NCI-H460 (cell line): ENCODE measurements around the gene HOXA2. TPM values are rescaled to one million over a fixed set of nuclear protein-coding genes. Genes with fewer than 3 reads are reported as not detected.

ENCODE experiments used
- DNase-seq: peaks from one replicate; pipeline ENCODE4 v3.0.0-alpha.2; 2016; ENCODE audit warnings: low read depth; ENCODE audit errors: extremely low read depth
- total RNA-seq: library from RNA; depleted of rRNA; stranded (reverse); fragments of >200 nt; shearing (Covaris generic); gene quantifications from 2 replicates; pipeline ENCODE4 v1.2.3, GENCODE V29; 2014

HOXA2 gene
- total RNA-seq, 1 experiment from 2014 or later, result 1.8 TPM

DNA sequence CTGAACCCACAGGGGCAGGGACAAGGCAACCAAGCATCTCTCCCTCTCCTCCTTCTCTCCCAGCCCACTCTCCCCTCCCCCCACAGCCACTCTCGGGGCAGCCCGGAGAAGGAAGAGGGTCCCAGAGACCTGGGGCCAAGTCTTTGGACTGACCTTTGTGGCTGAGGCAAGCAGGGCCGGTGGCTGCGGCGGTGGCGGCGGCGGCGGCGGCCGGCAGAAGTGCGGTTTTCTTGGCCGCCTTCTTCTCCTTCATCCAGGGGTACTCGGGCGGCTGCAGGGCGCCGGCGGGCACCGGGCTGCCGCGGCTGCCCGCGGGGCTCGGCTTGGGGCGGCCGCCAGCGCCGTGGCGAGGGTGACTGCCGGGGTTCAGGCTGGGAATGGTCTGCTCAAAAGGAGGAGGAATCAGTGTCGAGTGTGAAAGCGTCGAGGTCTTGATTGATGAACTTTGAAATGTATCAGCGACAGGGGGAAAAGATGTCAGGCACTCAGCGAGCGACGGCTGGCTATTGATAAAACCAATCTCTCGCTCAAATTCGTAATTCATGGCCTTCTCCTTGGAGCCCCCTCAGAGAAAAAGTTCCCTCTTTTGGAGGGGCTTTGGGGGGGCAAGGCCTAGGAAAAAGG lies 414 bp downstream of the HOXA2 start:
- no peak for DNase-seq

DNA sequence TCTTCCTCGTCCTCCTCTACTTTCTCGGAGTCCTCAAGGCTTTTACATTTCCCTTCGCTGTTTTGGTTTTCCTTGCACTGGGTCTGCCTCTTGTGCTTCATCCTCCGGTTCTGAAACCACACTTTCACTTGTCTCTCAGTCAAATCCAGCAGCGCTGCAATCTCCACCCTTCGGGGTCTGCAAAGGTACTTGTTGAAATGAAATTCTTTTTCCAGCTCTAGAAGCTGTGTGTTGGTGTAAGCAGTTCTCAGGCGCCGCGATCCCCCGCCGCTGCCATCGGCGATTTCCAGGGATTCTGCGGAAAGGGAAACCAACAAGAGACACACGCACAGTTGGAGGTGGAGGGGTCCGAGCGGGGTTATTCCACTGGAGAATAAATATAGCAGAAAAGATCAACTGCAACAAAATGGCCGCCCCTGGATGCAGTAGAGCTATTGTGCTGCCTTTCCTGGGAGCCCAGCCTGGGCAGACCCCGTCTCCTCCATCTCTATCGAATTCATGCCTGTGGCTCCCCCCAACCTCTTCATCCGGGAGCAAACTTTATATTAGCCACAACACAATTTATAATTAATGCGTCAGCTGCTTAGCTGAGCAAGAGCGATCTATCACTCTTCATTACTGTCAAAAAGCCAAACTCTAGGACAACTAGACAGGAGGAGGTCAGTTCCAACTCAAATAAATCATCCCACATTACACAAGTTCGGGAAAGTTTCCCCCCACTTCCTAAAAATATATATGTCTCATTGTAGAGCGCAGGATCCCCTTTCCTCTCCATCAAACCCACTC lies 1.1 kb downstream of the HOXA2 start:
- DNase-seq, result no peak

DNA sequence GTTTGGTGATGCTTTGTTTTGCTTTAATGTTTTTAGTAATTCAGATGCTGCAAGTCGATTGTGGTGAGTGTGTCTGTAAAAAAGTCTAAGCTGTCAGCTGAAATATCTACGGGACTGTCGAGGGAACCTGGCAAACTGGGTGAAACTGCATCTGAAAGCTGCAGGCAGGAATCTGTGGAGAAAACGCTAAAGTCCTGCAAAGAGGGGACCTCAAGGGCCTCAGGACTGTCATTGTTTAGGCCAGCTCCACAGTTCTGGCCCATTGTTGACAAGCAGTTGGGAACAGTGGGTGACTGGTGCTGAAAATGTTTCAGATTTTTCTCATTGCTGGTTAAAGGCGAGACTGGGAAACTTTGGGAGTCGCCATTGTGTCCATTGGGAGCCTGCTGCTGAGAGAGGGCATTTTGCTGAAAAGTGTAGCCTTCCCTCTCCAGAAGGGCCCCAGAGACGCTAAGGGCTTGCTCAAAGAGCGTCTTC lies 1.8 kb downstream of the HOXA2 start:
- no peak for DNase-seq

DNA sequence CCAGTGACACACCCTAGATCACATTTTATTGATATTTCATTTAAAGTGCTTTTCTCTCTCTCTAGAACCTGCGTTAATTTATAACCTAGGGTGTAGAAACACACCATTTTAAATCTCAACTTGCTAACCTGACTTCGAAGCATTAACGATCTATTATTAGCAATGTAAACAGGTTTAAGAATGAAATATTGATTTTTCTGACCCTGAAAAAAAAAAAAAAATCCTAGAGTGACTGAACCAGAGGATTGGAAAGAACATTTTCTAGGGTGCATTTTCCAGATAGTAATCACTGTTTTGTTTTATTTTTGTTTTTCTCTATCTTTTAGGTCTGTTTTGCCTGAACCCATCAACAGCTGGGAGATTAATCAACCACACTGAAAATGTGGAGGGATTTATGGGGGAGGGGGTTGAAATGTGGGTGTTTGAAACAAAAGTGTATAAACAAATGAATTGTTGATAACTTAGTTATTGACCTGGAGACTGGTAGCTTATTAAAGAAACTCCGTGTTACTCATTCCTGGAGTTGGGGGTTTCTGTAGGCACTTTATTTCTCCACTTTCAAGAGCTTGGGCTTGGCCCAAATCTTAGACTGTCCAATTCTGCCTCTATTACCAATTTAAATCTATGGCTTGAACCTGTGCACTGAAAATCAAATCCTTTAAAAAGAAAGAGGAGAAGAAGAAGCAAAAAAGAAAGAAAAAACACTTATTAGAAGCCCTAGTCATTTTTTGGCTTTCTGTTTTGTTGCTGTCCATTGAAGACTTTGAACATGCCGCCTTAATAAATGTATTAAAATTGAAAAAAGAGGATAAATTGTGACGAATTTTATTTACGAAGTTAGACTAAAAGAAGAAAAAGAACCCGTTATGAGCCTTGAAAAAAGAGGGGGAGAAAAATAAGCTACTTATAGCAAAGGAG lies 2.8 kb downstream of the HOXA2 start:
- DNase-seq, result no peak

DNA sequence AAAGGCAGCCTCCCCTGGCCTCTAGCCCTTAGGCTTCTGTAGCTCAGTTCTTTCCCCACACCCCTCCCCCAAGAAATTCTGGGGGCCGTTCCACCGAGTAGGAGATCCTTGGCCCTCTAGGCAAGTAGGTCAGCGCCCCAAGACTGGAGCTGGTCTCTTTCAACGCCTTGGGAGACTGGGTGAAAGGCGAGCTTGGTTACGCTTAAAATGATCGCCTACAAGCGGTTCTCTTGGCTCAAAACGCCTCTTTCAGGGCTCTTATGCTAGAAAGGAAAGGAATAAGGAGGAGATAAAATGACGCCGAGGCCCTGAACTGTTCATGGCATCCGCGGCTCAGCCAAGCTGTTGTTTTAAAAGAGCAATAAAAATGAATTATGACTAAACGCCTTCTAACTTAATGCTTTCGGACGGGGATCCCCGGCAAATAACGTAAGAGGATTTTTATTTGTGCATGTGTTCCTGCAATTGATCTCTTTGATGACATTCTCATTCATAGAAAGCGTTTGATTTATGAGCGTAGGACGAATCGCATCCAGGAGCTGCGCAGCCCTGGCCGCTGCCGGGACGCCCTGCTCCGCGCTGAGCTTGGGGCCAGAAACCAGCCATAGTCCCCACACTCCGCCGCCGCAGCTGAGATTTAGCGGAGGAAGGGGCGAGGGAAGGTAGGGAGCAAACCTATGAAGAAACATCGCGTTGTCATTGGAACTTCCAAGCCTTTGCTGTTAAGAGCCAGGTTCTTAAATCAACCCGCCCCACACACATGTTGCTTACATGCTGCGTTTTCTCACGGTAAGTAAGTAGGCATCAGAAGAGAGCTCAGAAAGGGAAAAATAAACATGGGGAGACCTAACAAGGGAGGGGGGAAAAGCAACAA lies 3.7 kb downstream of the HOXA2 start:
- DNase-seq, result no peak

DNA sequence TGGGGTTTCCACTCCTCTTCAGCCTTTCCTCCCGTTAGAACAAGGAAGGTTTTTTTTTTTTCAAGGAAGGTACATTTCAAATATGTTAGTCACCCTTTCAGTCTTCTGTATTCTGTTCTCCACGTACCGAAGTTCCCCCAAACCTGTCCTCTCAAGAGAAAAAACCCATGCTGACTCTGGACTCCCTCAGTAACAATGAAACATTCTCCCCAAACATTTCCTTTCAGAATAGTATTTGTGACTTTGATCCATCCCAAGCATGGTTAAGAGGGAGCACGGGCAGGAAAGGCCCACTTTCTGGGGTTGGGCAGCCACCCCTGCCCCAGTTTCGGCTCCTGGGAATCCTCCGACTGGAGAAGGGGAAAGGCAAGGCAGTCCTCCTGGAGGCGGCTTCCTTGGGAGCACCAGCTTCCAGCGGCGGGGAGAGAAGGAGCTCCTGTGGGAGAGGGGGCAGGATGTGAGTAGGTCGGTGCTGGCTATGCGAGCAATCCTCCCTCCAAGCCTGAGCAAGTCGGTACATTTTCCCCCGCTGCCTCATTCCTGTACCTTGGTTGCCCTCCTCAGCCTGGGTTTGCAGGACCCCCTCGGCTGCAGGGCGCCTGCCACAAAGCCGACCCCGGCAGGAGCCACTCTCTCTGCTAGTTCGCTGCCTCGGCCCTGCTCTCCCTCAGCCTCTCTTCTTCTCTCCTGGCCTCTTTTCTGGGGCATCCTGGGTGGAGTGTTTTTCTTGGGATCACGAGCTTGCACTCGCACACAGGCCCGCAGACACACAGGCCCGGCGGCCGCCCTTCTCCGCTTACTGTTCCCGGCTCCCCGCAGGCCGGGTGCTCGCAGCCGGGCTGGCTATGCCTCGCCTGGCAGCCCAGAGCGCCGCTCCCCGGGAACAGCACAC lies 4.6 kb downstream of the HOXA2 start:
- no peak for DNase-seq

DNA sequence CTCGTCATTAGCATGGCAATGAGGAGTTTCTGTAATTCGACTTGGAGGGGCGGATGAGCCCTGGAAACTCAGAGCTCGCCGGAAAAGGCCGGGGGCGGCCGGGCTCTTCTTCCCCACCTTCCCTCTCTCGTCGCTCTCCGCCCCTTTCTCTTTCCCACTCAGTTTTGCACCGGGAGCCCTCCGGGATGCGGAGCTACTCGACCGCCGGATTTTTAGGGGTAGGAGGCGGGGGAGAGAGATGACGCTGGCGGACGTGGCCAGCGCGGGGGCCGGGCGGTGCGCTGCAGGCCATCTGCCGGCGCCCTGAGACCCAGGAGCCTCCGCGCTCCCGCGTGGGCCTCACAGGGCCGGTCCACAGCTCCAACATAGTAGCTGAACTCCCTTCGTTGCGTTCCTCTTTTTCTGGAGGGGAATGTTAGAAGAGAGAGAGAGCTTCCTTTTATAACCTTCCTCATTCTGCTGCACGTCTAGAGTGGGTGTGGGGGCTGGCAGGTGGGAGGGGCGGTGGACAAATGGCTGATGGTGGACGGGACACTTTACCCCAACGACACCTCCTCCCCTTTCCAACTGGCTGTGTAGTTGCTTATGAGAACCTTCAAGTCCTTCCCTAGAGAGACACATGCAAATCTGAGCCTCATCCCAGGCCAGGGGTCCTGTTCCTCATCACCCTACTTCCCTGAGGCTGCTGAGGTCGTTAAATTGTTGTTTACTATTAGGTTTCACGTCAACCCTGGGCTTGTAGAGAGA lies 5.5 kb downstream of the HOXA2 start:
- DNase-seq, result no peak

DNA sequence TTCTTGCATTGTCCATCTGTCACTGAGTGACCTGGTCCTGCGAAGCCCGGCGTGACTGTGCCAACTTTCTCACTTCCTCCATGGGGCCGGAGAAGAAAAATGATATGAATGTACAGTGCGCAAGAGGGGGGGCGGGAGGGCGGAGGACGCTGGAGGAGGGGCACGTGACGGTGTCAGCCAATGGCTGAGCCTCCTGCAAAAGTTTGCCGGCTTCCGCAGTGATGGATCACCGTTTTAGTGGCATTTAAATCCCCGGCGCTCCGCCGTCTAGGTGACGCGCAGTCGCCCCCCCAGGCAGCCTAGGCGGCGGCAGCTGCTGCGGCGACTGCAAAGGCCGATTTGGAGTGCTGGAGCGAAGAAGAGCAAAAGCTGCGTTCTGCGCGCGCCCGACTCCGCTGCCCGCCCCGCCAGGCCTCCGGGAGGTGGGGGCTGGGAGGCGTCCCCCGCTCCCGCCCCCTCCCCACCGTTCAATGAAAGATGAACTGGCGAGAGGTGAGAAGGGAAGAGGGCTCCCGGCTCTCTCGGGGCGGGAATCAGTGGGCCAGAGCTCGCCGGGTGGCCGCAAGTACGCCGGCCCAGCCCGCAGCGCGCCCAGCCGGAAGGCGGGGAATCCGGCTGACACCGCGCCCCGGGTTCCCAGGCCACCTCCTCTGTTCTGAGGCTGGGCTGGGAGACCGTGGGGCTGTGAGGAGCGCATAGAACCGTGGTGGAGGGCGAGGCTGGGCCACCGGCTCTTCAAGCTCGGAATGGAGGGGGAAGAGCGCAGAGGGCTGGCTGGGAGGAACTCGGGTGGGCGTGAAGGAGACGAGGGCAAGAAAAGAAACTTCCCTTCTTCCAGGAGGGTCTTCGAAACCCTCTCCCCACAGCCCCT lies 6.4 kb downstream of the HOXA2 start, which contains the start of gene HOXA1:
TSS of gene HOXA1 (minus strand) at position 104 of the 871 bp plus-strand sequence. CDS start at position 16, 88 bp downstream.
- DNase-seq, result no peak

DNA sequence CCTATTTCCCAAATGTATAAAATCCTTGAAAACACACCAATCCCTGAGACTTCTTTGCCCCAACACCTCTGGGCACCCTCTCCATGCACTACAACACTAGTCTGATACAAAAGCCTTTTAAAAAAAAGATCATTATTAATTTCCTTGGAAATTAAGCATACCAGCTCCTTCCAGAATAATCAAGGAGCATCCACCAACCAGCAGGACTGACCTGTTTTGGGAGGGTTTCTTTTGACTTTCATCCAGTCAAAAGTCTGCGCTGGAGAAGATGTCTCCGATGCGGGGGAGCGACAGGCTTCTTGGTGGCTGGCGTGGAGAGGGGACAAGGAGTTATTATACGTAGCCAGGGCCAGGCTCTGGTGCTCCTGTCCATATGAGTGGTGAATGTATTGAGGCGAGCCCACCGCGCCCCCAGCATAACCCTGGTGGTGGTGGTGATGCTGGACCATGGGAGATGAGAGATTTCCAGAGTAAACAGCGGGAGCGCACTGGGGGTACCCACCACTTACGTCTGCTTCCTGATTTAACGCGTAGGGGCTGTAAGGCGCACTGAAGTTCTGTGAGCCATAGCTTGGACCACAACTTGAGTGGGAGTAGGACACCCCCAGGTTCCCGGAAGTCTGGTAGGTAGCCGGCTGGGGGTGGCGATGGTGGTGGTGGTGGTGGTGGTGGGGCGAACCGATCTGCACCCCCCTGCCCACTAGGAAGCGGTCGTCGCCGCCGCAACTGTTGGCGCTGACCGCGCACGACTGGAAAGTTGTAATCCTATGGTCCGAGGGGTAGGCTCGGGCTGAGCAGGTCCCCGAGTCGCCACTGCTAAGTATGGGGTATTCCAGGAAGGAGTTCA lies 7.2 kb downstream of the HOXA2 start:
- no peak for DNase-seq

DNA sequence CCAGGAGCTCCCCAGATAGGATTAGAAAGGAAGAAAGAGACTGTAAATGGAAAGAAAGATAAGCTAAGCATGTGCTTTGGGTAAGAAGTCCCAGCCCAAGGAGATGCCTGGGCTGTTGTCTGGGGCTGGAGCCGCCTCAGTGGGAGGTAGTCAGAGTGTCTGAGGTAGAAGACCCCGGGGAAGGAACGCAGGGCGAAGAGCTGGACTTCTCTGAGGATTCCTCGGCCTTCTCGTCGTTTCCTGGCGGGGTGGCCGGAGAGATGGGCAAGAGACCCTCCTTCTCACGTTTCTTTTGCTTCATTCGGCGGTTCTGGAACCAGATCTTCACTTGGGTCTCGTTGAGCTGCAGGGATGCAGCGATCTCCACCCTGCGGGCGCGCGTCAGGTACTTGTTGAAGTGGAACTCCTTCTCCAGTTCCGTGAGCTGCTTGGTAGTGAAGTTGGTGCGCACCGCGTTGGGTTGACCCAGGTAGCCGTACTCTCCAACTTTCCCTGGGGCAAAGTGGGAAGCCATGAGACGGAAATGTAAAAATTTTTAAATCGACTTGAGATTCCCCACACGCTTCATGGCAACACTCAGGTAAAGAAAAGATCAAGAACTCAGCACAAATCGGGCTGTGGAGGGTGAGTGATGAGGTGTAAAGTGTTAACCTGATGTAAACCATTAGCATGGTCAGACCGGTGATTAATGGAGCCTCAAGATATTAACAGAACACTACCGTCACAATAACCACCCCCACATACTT lies 8.0 kb downstream of the HOXA2 start:
- no peak for DNase-seq

DNA sequence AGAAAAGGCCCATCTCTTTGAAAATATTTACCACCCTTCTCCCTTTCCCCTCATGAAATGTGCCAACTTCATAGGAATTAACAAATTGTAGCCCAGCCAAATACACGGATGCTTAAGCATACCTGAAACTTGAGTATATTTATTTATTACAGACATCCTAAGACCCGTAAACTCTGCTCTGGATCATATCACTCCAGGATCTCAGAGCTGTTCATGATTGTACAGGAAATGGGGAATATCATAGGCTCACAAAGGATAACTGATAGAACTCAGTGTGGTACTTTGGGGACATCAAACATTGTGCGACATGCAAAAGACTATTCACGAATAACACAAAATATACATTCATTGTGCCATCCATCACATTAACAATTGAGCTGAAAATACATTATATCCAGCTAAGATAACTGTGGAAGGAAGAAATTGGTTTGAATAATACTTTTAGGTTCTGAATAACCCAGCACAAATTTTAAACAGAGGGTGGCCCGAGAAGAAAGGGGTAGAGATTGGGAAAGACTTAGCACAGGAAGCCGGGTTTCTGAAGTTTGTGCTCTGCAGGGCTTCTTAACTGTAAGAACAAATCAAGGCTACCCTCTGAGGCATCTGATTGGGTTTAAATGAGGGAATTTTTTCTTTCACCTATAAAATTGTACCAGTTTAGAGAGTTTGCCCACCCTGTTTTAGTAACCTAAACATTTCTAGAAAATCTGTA lies 9.1 kb downstream of the HOXA2 start:
- no peak for DNase-seq

DNA sequence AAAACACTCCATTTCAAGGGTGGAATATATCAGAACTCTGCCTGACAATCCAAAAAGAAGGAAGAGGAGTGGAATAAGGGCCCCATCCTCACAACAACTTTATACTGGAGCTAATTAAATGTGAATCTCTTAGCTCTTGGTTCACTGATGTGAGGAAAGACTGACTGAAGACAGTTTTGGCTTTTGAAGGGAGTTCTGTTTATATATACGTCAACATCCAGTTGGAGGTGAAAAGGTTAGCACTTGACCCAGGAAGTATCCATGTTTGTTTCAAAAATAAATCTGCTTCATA lies 9.7 kb downstream of the HOXA2 start:
- DNase-seq, result no peak

DNA sequence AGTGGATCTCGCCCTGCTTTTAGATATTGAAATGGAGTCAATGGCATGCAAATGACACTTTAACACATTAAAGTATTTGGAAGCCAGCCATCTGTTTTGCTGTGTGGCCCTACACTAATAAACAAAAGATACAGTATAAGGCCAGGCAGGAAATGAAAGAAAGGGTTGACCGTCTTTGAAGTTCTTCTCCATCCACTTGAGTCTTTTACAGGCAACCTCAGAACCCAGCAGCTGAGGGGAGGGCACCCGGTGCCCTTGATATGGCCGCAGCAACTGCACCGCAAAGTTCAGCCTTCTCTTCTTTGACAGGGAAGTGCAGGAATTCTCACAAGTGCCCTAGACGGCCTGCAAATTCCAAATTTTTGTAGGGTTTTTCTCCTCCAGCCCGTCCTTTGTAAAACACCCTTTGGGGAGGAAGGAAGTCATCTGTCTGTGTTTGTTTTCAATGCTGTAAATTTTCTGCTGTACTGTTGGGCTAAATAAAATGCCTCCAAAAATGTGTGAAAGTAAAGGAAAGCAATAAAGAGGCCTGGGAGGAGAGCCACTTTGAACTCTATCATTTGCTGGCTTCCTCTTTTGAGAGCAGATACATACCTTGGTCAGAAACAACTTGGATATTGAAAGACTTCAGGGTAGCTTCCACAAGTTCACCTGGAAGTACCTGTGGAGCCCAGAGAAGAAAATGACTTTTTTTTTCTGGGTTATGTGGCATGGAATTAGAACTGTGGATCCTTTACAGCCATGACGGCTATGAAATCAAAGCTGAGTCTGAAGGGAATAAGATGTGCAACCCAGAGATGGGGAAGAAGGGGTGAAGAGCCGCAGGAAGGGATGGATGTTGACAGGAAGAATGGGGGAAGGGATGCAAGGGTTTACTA lies 10.3 kb downstream of the HOXA2 start:
- DNase-seq, result no peak

DNA sequence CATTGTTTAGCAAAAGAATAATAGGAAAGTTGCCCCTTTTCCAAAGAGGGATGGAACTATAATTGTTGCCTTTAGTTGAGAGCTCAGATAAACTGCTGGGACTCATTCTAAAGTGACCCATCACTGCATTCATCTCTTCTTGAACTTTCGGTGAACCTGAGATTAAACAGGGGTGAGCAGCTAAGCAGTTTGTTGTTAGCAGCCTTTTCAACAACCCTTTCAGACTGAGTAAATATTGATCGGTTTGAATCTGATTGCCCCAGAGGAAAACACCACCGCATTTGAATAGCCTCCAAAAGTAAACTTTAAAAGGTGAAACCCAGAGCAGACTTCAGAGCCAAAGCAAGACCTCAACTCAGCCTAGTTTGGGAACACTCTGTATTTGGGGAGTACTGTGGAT lies 11.4 kb downstream of the HOXA2 start:
- DNase-seq, result no peak
